GM21576 (cell line): ENCODE data around the gene LINGO1.

Experiments used
- ATAC-seq: cut with Tn5 transposase; IDR thresholded peaks from one replicate; pipeline ENCODE4 v1.9.1; 2021; ENCODE audit warnings: mild to moderate bottlenecking, moderate library complexity; ENCODE audit not compliant: unreplicated experiment

Gene LINGO1

GRCh38 chr15:77657634-77658238 lies 25.0 kb upstream of the LINGO1 start:
- no peak for ATAC-seq

GRCh38 chr15:77656294-77656693 lies 23.6 kb upstream of the LINGO1 start:
- no peak for ATAC-seq

GRCh38 chr15:77654975-77655374 lies 22.3 kb upstream of the LINGO1 start:
- ATAC-seq: no peak

GRCh38 chr15:77653832-77654480 lies 21.2 kb upstream of the LINGO1 start:
- ATAC-seq: no peak

- ATAC-seq: no peak
Observed at GRCh38 chr15:77650265-77650664, 17.6 kb upstream of the LINGO1 start.

- ATAC-seq: no peak
Observed at GRCh38 chr15:77649610-77650009, 16.9 kb upstream of the LINGO1 start.

GRCh38 chr15:77649017-77649416 lies 16.3 kb upstream of the LINGO1 start:
- ATAC-seq: no peak

- no peak for ATAC-seq
Observed at GRCh38 chr15:77647961-77648360, 15.2 kb upstream of the LINGO1 start.

GRCh38 chr15:77646104-77646694 lies 13.5 kb upstream of the LINGO1 start:
- ATAC-seq: no peak

GRCh38 chr15:77645602-77646001 lies 12.9 kb upstream of the LINGO1 start:
- ATAC-seq: no peak

GRCh38 chr15:77644543-77645247 lies 12.0 kb upstream of the LINGO1 start:
- ATAC-seq: no peak

- no peak for ATAC-seq
Observed at GRCh38 chr15:77643764-77644163, 11.1 kb upstream of the LINGO1 start.

- no peak for ATAC-seq
Observed at GRCh38 chr15:77642793-77643430, 10.2 kb upstream of the LINGO1 start.

GRCh38 chr15:77641999-77642398 lies 9.3 kb upstream of the LINGO1 start:
- ATAC-seq: no peak

GRCh38 chr15:77640615-77641014 lies 7.9 kb upstream of the LINGO1 start:
- no peak for ATAC-seq

- ATAC-seq: no peak
Observed at GRCh38 chr15:77639431-77639830, 6.7 kb upstream of the LINGO1 start.

- ATAC-seq: no peak
Observed at GRCh38 chr15:77637851-77638692, 5.4 kb upstream of the LINGO1 start.

- no peak for ATAC-seq
Observed at GRCh38 chr15:77636209-77636608, 3.5 kb upstream of the LINGO1 start.

GRCh38 chr15:77634266-77634962 lies 1.7 kb upstream of the LINGO1 start:
- ATAC-seq: no peak

- no peak for ATAC-seq
Observed at GRCh38 chr15:77633913-77634265, 1.2 kb upstream of the LINGO1 start.
